Stimulated activated CD4-positive, alpha-beta T cell treated with anti-CD3 and anti-CD28 coated beads, Interleukin-12 subunit alpha, Interleukin-12 subunit beta, amount 100 ng/mL, for 4 hours (primary cell): Measurements from ENCODE around the gene PCDH9.
"Not testable (repeated sequence)": the region's sequence is repeated elsewhere in the genome, so short reads cannot be mapped to it uniquely, and the experiment has no call there.

ENCODE experiments used
- DNase-seq: peaks from one replicate; pipeline ENCODE4 v3.0.0-alpha.2; 2020

PCDH9 gene

GRCh38 chr13:66950666-66951065, 279.5 kb downstream of the PCDH9 start:
- no peak for DNase-seq

GRCh38 chr13:66948910-66949309, 281.2 kb downstream of the PCDH9 start:
- no peak for DNase-seq

GRCh38 chr13:66943530-66943929, 286.6 kb downstream of the PCDH9 start:
- no peak for DNase-seq

DNA sequence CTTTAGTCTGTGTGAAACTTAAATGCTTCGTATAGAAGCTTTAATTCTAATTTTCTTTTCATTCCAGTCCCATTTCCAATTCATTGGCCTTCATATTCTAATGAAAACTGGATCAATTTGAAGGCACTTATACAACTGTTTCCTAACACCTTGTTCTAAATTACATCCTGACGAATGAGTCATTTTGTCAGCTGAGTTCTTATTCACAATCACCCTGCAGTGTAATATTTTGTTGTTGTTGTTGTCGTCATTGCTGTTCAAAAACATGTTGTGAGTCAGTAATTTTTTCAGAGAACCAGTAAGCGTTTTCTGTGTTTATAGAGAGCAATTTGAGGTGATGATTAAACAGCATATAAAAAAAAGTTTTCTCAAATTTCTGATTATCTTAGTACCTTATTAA, 290.0 kb downstream of the PCDH9 start:
- DNase-seq = no peak

- DNase-seq = no peak
Measured at GRCh38 chr13:66937423-66937822, 292.7 kb downstream of the PCDH9 start.

- no peak for DNase-seq
Measured at GRCh38 chr13:66933994-66934393, 296.1 kb downstream of the PCDH9 start.

DNA sequence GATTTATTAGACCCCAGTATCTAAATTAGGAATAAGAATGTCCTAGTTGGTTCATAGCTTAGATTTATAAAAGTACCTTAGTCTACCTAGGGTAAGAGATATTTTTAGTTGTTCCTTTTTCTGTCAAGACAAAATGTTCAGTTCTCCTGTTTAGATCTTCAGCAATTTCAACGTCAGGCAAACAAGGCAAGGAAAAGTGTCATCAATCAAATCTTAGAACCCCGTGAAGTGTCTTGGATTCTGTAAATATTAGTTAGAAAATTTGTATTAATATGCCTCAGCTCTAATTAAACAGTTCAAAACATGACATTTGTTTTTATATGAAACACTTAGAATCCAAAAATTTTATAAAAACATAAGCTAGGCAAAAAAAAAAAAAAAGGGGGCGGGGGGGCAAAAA, 296.6 kb downstream of the PCDH9 start:
- DNase-seq = no peak

DNA sequence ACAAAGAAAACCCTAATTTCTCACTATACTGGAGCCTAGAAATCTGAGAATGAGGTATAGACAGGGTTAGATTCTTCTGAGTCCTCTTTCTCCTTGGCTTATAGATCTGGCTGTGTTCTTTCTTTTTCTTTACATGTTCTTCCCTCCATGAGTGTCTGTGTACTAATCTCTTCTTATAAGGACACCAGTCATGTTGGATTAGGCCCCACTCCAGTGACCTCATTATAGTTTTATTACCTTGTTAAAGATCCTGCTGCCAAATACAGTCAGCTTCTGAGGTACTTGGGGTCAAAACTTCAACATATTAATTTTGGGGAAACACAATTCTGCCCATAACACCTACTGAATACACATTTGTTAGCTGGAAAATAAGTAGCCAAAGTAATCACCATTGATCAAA, 302.6 kb downstream of the PCDH9 start:
- no peak for DNase-seq

DNA sequence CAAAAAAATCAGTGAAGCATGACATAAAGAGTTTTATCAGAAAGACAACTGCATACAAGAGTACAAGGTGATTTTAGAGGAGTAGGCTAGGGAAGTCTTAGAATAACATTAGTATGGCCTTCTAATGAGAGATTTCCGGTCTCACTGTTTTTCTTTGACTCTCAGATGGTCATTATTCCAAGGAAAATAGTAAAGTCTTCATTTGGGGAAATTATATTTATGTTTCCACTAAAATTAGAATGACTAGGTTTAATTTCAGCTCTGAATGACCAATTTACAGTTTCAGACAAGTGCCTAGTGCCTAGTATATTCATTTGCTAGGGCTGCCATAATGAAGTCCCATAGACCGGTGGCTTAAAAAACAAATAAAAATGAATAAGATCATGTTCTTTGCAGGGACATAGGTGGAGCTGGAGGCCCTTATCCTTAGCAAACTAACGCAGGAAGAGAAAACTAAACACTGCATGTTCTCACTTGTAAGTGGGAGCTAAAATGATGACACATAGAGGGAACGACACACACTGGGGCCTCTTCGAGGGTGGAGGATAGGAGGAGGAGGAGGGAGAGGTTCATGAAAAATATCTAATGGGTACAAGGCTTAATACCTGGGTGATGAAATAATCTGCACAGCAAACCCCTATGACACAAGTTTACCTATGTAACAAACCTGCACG, 303.1 kb downstream of the PCDH9 start:
- DNase-seq = no peak

GRCh38 chr13:66926200-66926850, 303.8 kb downstream of the PCDH9 start:
- no peak for DNase-seq

- no peak for DNase-seq
Measured at GRCh38 chr13:66922444-66922843, 307.7 kb downstream of the PCDH9 start.

DNA sequence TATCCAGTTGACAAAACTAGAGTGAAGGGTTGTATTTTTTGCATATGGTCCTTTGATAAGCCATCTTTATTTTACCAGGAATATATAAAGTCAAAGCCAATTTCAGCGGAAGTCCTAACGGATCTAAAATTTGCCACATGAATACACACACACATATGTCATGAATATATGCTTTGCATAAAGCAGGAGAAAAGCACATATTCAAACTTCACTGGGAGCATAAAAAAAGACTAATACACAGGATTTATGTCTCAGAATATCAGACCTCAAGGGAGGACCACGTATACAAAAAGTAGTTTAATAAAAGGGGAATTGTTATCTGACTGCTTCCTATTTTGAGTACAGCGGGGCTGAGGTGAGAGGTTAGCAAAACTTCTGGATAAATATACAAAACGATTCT, 308.7 kb downstream of the PCDH9 start:
- DNase-seq = no peak

DNA sequence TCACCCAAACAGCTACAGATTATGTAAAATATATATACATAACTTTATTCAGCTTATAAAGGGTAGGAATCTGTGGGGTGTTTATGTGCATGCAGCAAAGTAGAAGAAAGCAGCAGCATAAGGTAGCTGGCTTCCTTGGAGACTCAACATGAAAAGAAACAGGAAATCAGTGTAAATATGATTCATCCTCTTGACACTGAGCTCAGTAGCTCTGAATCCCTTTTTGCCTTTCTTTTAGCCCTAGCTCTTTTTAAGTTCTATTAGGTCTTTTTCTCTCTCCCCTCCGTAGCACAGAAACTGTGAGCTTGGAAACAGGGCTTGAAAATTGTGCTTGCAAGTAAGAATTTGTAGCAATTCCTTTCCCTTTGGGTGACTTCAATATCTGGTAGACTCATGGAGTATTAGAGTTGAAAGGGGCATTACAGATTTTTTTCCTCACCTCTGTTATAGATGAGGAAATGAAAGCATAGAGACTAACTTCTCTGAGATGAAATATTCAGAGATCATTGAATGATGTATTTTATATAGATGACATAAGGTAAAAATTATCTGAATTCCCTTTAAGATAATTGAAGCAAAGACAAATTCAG, 314.4 kb downstream of the PCDH9 start:
- no peak for DNase-seq

DNA sequence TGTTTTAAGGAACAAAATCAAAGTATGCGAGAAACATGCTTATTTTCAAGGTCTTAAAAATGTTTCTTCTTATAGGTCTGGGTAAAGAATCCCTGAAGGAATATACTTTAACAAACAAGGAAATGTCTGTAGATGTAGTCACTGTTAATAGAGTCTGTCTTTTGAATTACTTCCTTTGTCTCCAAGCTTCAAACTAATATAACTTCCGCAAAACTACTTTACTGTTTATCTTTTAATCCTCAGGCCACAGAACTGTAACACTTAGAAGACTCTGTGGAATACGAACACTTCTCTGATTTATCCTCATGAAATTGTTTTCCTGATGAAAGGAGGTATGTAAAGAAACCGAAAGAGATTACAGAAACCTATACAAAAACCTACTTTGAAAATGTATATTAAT, 316.0 kb downstream of the PCDH9 start:
- DNase-seq = no peak

GRCh38 chr13:66911411-66911939, 318.7 kb downstream of the PCDH9 start:
- no peak for DNase-seq

DNA sequence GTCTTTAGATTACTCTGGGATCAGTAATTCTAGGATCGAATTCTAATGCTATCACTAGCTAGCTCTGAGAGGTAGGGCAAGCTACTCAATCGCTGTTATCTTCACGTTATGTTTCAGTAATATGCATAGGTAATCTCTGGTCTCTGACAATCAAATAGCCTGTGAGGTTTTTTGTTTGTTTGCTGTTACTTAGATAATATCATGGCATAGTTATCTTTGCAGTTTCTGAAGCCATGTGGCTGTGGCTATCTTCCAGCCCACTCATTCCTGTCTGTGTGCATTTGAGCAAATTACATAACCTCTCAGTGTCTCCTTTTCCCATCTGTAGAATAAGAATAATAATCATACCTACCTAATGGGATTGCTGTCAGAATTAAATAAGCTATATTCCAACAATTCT, 330.2 kb downstream of the PCDH9 start:
- DNase-seq = no peak

- no peak for DNase-seq
Measured at GRCh38 chr13:66896933-66897332, 333.2 kb downstream of the PCDH9 start.

DNA sequence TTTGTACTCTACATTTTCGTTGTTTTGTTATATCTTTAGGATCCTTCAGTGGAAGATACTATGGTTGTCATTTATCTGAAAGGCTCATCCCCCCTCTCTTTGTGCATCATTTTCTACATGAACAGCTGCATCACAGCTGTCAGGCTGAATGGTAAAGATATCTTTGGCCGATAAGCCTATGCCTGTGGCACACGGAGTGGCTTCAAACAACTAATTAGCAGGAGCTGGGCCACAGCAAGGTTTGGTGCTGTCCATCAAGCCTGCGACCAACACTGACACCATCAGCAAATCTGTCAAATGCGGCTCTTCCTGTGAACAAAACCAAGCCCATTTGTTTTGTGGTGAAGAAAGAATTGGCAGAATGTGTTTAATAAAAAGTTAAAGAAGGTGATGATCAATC, 334.4 kb downstream of the PCDH9 start:
- DNase-seq = no peak

DNA sequence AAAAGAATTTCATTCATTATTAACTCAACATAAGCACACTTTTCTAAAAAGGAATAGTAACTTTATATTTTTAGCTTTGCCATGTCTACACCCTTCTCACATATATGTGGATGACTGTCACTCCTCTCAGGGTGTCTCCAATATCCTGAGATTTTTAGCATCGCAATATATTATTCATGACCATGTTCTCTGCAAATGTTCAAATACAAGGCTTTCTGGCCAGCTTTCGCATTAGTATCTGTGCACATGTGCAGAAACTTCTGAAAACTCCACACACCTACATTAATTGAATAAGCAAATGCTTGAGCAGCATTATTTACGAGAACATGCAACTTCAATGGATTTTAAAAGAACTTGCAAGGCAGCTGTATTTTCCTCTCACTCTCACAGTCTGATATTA, 334.8 kb downstream of the PCDH9 start:
- DNase-seq = no peak

DNA sequence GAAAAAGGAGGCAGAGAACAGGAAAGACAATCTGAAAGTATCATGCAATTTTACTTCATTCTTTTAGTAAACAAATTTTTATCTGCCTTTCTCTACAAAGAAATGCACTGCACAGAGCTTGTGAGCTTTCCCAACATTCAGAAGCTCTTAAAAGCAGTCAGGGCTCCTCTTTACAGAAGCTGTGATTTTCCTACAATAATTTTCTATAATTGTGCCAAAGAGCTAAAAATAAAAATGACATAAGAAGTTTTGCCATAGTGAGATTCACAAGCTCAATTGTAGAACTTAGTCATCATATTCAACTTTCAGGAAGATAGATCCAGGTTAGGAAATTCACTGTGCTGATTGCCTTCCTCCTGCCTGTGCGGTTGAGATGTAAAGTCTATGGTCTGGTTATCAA, 341.4 kb downstream of the PCDH9 start:
- no peak for DNase-seq

GRCh38 chr13:66887088-66887487, 343.0 kb downstream of the PCDH9 start:
- DNase-seq = no peak

GRCh38 chr13:66886264-66886663, 343.9 kb downstream of the PCDH9 start:
- no peak for DNase-seq

- not testable (repeated sequence) for DNase-seq
Measured at GRCh38 chr13:66881170-66881569, 349.0 kb downstream of the PCDH9 start.

DNA sequence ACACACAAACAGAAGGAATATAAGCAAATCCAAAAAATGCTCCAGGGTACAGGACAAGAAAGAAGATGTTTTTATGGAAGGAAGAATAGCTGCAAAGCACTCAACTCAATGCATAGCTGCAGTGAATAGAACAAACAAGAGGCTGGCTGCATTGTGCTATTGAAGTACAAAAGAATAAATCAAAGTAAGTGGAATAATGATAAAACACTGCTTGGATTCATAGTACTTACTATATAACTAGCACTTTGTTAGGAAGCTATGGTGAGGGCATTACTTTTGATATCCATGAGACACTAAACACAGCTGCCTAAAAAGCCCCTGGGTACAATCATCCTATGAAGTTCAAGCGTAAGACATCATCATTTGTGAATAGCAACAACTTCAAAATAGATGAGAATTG, 350.1 kb downstream of the PCDH9 start:
- no peak for DNase-seq
